ENCODE data around the gene MAP3K12. TPM values are rescaled to one million over a fixed set of nuclear protein-coding genes. Genes with fewer than 3 reads are reported as not detected.

MAP3K12 gene
- polyA plus RNA-seq, 1 donor (not counting 4 experiments of a cell fraction or from before 2014, with no cell fraction given): 13.4 TPM

DNA sequence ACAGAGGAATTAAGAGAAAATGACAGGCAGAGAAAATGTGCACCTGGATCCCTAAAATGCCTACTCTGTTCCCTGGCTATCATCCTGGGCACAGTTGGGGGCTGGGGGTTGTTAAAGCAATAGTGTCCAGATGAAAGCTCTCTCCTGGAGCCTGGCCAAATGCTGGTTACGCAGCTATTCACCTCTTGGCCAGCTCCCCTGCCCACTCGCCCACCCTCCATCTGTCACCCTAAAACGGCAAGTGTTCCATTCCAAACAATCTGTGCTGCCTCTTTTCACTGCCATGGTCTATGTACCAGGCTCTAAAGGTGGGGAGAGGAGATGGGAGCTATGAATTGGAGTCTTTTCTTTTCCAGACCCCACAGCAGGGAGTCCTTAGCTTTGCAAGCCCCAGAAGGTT, 32.8 kb upstream of the MAP3K12 start:
- no peaks in the 10 kb centered on the region for H3K27me3 ChIP-seq (ENCODE audit: control insufficient read depth, extremely low read depth, insufficient read depth, low read length)
- no peak overlapping the region for H3K27ac ChIP-seq (ENCODE audit: control insufficient read depth, insufficient read depth, low read length)
- H3K4me1 ChIP-seq (ENCODE audit: control insufficient read depth, extremely low read depth, insufficient read depth, low read length): peaks cover 2% of the 10 kb centered on the region
- no peak for FAIRE-seq
- no peak overlapping the region for H2AFZ ChIP-seq (ENCODE audit: control insufficient read depth, low read length)
- dilution Hi-C loops (cut with MboI; ENCODE audit: extremely low pct_ligation_motif_present, low sequenced_read_pairs): no loop called here
- DNase-seq (ENCODE audit: low read depth, low spot score): no peak
- H3K79me2 ChIP-seq (ENCODE audit: control insufficient read depth, insufficient read depth, low read length): no peaks in the 10 kb centered on the region
- H4K20me1 ChIP-seq (ENCODE audit: control insufficient read depth, extremely low read depth, insufficient read depth, low read length): no peaks in the 10 kb centered on the region
- H3K4me2 ChIP-seq (ENCODE audit: control insufficient read depth, extremely low read depth, insufficient read depth, low read depth, low read length): no peak overlapping the region
- peaks cover 7 to 26% of the 10 kb centered on the region in 2 experiments for H3K36me3 ChIP-seq (ENCODE audit: control insufficient read depth in 2 of 2, extremely low read depth in 1 of 2, insufficient read depth in 2 of 2, low read length in 2 of 2)
- H3K9me3 ChIP-seq (ENCODE audit: control insufficient read depth, low read depth, low read length): no peaks in the 10 kb centered on the region
- no peaks in the 10 kb centered on the region for H3K9me1 ChIP-seq (ENCODE audit: control insufficient read depth, extremely low read depth, insufficient read depth, low read length)
- no peak for TF ChIP-seq EZH2 (IDR thresholded peaks at IDR 0.05; ENCODE audit: low read length)
- TF ChIP-seq, protein P1, sequence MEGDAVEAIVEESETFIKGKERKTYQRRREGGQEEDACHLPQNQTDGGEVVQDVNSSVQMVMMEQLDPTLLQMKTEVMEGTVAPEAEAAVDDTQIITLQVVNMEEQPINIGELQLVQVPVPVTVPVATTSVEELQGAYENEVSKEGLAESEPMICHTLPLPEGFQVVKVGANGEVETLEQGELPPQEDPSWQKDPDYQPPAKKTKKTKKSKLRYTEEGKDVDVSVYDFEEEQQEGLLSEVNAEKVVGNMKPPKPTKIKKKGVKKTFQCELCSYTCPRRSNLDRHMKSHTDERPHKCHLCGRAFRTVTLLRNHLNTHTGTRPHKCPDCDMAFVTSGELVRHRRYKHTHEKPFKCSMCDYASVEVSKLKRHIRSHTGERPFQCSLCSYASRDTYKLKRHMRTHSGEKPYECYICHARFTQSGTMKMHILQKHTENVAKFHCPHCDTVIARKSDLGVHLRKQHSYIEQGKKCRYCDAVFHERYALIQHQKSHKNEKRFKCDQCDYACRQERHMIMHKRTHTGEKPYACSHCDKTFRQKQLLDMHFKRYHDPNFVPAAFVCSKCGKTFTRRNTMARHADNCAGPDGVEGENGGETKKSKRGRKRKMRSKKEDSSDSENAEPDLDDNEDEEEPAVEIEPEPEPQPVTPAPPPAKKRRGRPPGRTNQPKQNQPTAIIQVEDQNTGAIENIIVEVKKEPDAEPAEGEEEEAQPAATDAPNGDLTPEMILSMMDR (optimal IDR thresholded peaks at IDR 0.05 in 1 of 3, IDR thresholded peaks at IDR 0.05 in 1 of 3, conservative IDR thresholded peaks at IDR 0.05 in 1 of 3; ENCODE audit: extremely low read depth in 1 of 3, insufficient read depth in 2 of 3, low read length in 3 of 3): no peak
- no peak overlapping the region for H3K4me3 ChIP-seq (ENCODE audit: control insufficient read depth in 2 of 3, extremely low read depth in 1 of 3, insufficient read depth in 2 of 3, low read depth in 1 of 3, low read length in 3 of 3)
- H3K9ac ChIP-seq (ENCODE audit: control insufficient read depth, extremely low read depth, insufficient read depth, low read length): no peak overlapping the region

- FAIRE-seq: no peak
- no peak overlapping the region for H3K9ac ChIP-seq (ENCODE audit: control insufficient read depth, extremely low read depth, insufficient read depth, low read length)
- no peak for DNase-seq (ENCODE audit: low read depth, low spot score)
- H3K79me2 ChIP-seq (ENCODE audit: control insufficient read depth, insufficient read depth, low read length): no peaks in the 10 kb centered on the region
- no peaks in the 10 kb centered on the region for H3K27me3 ChIP-seq (ENCODE audit: control insufficient read depth, extremely low read depth, insufficient read depth, low read length)
- peak overlapping the region; percentile 20 for H3K27ac ChIP-seq (ENCODE audit: control insufficient read depth, insufficient read depth, low read length)
- H2AFZ ChIP-seq (ENCODE audit: control insufficient read depth, low read length): no peak overlapping the region
- H3K9me3 ChIP-seq (ENCODE audit: control insufficient read depth, low read depth, low read length): no peaks in the 10 kb centered on the region
- no peak overlapping the region for H3K4me3 ChIP-seq (ENCODE audit: control insufficient read depth in 2 of 3, extremely low read depth in 1 of 3, insufficient read depth in 2 of 3, low read depth in 1 of 3, low read length in 3 of 3)
- H3K36me3 ChIP-seq (ENCODE audit: control insufficient read depth in 2 of 2, extremely low read depth in 1 of 2, insufficient read depth in 2 of 2, low read length in 2 of 2): peaks cover 7 to 26% of the 10 kb centered on the region in 2 experiments
- TF ChIP-seq, protein P1 (optimal IDR thresholded peaks at IDR 0.05 in 1 of 3, IDR thresholded peaks at IDR 0.05 in 1 of 3, conservative IDR thresholded peaks at IDR 0.05 in 1 of 3; ENCODE audit: extremely low read depth in 1 of 3, insufficient read depth in 2 of 3, low read length in 3 of 3): no peak
- TF ChIP-seq EZH2 (IDR thresholded peaks at IDR 0.05; ENCODE audit: low read length): no peak
- H3K9me1 ChIP-seq (ENCODE audit: control insufficient read depth, extremely low read depth, insufficient read depth, low read length): no peaks in the 10 kb centered on the region
- no peaks in the 10 kb centered on the region for H4K20me1 ChIP-seq (ENCODE audit: control insufficient read depth, extremely low read depth, insufficient read depth, low read length)
- dilution Hi-C loops (cut with MboI; ENCODE audit: extremely low pct_ligation_motif_present, low sequenced_read_pairs): no loop called here
- peaks cover 2% of the 10 kb centered on the region for H3K4me1 ChIP-seq (ENCODE audit: control insufficient read depth, extremely low read depth, insufficient read depth, low read length)
- H3K4me2 ChIP-seq (ENCODE audit: control insufficient read depth, extremely low read depth, insufficient read depth, low read depth, low read length): no peak overlapping the region
These were observed 31.7 kb upstream of the MAP3K12 start for GRCh38 chr12:53530920-53531319.
